ENCODE results near the gene IARS2. TPM values are rescaled to one million over a fixed set of nuclear protein-coding genes. Genes with fewer than 3 reads are reported as not detected.
"Not testable (repeated sequence)": the region's sequence is repeated elsewhere in the genome, so short reads cannot be mapped to it uniquely, and the experiment has no call there.

IARS2 gene
- total and polyA plus RNA-seq, 8 donors, result 7.6 to 30.5 (median 20.6) TPM

GRCh38 chr1:220157738-220158137, 63.8 kb downstream of the IARS2 start:
- Histone ChIP-seq H3K4me1 (no peaks in the 10 kb centered on the region), H3K27me3 (no peaks in the 10 kb centered on the region), H3K9me3 (no peaks in the 10 kb centered on the region), H3K27ac (no peak overlapping the region), H3K36me3 (peaks cover 0 to 23% (median 3%) of the 10 kb centered on the region in 3 donors), H3K4me3 (no peak overlapping the region)
- FAIRE-seq (no peak), ATAC-seq (no peak), DNase-seq (no peak)
- intact Hi-C loops (cut with DNase I), result no loop called here
- 82 to 84% methylated on average over 2 of the region's 2 CpGs for WGBS, 2 donors
- no peak for TF ChIP-seq CTCF (IDR thresholded peaks at IDR 0.05)

DNA sequence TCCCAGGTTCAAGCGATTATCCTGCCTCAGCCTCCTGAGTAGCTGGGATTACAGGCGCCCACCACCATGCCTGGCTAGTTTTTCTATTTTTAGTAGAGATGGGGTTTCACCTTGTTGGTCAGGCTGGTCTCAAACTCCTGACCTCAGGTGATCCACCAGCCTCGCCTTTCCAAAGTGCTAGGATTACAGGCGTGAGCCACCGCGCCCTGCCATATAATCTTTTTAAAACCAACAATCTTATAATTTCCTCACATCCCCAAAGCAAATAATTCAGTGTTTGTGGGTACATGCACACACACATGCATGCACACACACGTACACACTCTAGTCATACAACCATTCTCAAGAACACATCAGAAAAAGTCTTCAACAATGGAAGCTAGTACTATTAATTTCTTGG, 64.6 kb downstream of the IARS2 start:
- peaks cover 0 to 23% (median 3%) of the 10 kb centered on the region in 3 donors for H3K36me3 ChIP-seq
- WGBS, 2 donors, result 96 to 99% methylated on average over 7 of the region's 7 CpGs
- intact Hi-C loops (cut with DNase I), result not testable (repeated sequence)

GRCh38 chr1:220159041-220159440, 65.1 kb downstream of the IARS2 start:
- FAIRE-seq (peak; percentile 78), ATAC-seq (no peak), DNase-seq (no peak)
- no peak for TF ChIP-seq CTCF (IDR thresholded peaks at IDR 0.05)
- 72% methylated on average over 3 of the region's 3 CpGs for WGBS, 2 donors
- Histone ChIP-seq H3K36me3 (peaks cover 0 to 23% (median 3%) of the 10 kb centered on the region in 3 donors), H3K9me3 (no peaks in the 10 kb centered on the region), H3K4me3 (no peak overlapping the region), H3K4me1 (no peaks in the 10 kb centered on the region), H3K27me3 (no peaks in the 10 kb centered on the region), H3K27ac (no peak overlapping the region)
- intact Hi-C loops (cut with DNase I), result no loop called here

More for the DNA sequence above, 64.6 kb downstream of the IARS2 start:
- not testable (repeated sequence) for FAIRE-seq, H3K27me3 ChIP-seq, DNase-seq, ATAC-seq, H3K4me3 ChIP-seq, H3K4me1 ChIP-seq, H3K27ac ChIP-seq, H3K9me3 ChIP-seq

- intact Hi-C loops (cut with DNase I), result no loop called here
- peaks cover 3 to 23% (median 3%) of the 10 kb centered on the region in 3 donors for H3K36me3 ChIP-seq
- H3K4me3 ChIP-seq, result no peak overlapping the region
- ATAC-seq, result no peak
- FAIRE-seq, result no peak
- no peaks in the 10 kb centered on the region for H3K9me3 ChIP-seq
- 100% methylated on average over 1 of the region's 1 CpG for WGBS, 2 donors
- no peak for DNase-seq
- H3K4me1 ChIP-seq, result no peaks in the 10 kb centered on the region
- H3K27ac ChIP-seq, result no peak overlapping the region
- no peak for TF ChIP-seq CTCF (IDR thresholded peaks at IDR 0.05)
- no peaks in the 10 kb centered on the region for H3K27me3 ChIP-seq
Observed at GRCh38 chr1:220160027-220160426, 66.1 kb downstream of the IARS2 start.

DNA sequence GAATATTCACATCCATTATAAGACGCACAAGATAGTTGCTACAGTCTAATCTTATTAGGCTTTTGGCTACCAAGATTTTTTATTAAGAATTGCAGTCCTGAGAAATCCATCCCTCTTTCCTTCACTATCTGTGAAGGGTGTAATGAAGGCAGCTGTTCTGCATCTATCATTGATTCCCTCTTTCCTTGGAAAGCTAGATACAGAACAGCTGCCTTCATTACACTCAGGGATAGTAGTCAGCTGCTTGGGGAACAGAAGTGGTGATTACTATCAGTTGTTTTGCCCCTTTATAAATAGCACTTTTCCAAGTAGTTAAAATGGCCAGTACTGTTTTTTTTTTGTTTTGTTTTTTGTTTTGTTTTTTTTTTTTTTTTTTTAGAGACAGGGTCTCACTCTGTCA, 70.2 kb downstream of the IARS2 start:
- H3K36me3 ChIP-seq, result peaks cover 0 to 22% (median 3%) of the 10 kb centered on the region in 3 donors
- no peaks in the 10 kb centered on the region for H3K9me3 ChIP-seq
- no peak overlapping the region for H3K4me3 ChIP-seq
- ATAC-seq, result no peak
- WGBS, 2 donors, result 91 to 97% methylated on average over 1 of the region's 1 CpG
- TF ChIP-seq CTCF (IDR thresholded peaks at IDR 0.05), result no peak
- no peak overlapping the region for H3K27ac ChIP-seq
- intact Hi-C loops (cut with DNase I), result no loop called here
- H3K4me1 ChIP-seq, result no peaks in the 10 kb centered on the region
- no peaks in the 10 kb centered on the region for H3K27me3 ChIP-seq
- no peak for FAIRE-seq
- DNase-seq, result no peak

Measured in pancreas (tissue), 10 donors.